COLO668 (cell line): ENCODE data around the gene WDTC1.
A peak's percentile ranks its signal among the peaks of the same experiment; 100 is the strongest.

Experiments
- DNase-seq: peaks from one replicate; lab custom pipeline; 2025; ENCODE audit not compliant: unreplicated experiment; lab: John Stamatoyannopoulos, UW

WDTC1 gene

GRCh38 chr1:27351541-27352107, 117.2 kb downstream of the WDTC1 start:
- no peak for DNase-seq

DNA sequence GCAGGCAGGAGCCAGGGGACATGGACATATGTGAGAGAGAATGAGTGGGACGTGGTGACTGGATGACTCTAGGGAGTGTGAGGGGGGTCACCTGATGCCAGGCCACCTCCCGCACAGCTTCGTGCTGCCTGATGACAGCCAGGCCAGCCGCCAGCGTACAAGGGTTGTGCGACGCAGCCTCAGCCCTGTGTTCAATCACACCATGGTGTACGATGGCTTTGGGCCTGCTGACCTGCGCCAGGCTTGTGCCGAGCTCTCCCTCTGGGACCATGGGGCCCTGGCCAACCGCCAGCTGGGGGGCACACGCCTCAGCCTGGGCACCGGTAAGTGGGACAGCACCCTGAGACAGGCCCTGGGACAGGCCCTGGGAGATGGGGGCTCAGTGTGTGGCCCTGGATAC, 118.7 kb downstream of the WDTC1 start:
- DNase-seq = no peak

GRCh38 chr1:27353629-27354028, 119.2 kb downstream of the WDTC1 start:
- no peak for DNase-seq

GRCh38 chr1:27355683-27356082, 121.3 kb downstream of the WDTC1 start:
- DNase-seq = no peak

GRCh38 chr1:27356277-27356618, 121.8 kb downstream of the WDTC1 start:
- DNase-seq = no peak

GRCh38 chr1:27356619-27357280, 122.3 kb downstream of the WDTC1 start:
- no peak for DNase-seq

- peak; percentile 78 for DNase-seq
Measured at GRCh38 chr1:27357281-27358037, 123.0 kb downstream of the WDTC1 start.
